B cell (primary cell): ENCODE measurements around the gene DIP2A.

Source experiments
- CTCF ChIP-seq: fragments of 200-600 bp; IDR thresholded peaks from one replicate; pipeline ENCODE4 v1.8.0; 2022; ENCODE audit warnings: antibody characterized with exemption, mild to moderate bottlenecking
- EZH2 ChIP-seq: IDR thresholded peaks from 2 replicates; pipeline ENCODE4 v1.6.1; 2012; ENCODE audit warnings: borderline replicate concordance, low read depth, mild to moderate bottlenecking, moderate library complexity, low read length; ENCODE audit not compliant: insufficient read depth, poor library complexity, severe bottlenecking

GRCh38 chr21:46581780-46582307, 123.2 kb downstream of the DIP2A start:
- TF ChIP-seq CTCF (no peak), EZH2 (no peak)
